SKM-1 treated with dmso at 0.1 percent for 144 hours (cell line): ENCODE data around the gene KDSR.
A peak's percentile ranks its signal among the peaks of the same experiment; 100 is the strongest.
"Not testable (repeated sequence)": the region's sequence is repeated elsewhere in the genome, so short reads cannot be mapped to it uniquely, and the experiment has no call there.

Experiments used
- DNase-seq: peaks from one replicate; lab custom pipeline; 2025; ENCODE audit not compliant: unreplicated experiment; lab: John Stamatoyannopoulos, UW

KDSR gene

DNA sequence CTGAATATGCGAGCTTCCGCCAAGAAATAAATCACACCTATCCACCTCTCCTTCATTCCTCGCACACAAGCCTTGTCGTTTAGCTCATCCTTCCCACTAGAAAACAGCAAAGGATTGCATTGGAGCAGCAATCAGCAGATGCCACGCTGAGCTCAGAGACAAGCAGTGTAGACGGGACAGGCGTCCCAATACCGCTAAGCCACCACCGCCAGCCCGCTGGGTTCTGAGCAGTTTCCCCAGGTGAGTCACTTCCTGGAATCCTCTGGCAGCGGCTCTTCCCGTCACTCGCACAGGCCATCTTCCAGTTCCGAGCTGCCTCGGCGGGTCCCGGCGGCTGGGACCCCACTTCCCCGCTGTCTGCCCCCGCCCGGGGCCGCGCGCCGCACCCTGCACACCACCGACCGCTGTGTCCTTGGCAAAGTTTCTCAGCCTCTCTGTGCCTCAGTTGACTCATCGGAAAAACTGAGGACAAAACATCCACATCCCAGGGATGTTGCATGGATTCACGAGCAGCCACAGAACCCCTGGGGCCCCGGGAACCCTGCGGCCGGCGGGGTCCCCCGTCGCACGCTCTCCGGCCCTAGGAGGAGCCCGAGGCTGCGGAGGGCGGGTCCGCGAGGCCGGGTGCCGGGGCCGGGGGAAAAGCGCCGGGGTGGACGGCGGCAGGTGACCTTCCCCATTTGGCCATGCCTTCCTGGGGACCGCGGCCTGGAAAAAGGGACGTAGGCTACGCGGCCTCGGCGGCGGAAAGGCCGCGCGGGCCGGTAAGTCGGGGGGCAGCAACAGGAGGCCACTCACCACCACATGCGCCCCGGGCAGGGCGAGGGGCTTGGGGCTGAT is 573 bp downstream of the KDSR start:
- peak; percentile 27 for DNase-seq

DNA sequence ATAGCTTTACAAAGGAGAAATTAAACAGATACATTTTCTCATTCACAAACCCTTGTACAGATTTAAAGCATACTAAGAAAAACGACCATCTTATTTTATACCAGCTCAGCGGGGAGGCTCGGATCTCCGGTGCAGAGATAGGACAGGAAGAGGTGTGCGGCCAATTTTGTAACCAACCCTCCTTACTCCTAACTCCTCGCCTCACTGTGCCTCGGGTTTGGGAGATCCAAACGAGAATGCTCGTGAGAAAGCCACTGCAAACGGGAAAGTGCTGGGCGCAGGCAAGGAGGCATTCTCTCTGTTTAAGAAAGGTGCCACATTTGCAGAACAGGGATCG is 1.2 kb downstream of the KDSR start:
- DNase-seq: no peak

DNA sequence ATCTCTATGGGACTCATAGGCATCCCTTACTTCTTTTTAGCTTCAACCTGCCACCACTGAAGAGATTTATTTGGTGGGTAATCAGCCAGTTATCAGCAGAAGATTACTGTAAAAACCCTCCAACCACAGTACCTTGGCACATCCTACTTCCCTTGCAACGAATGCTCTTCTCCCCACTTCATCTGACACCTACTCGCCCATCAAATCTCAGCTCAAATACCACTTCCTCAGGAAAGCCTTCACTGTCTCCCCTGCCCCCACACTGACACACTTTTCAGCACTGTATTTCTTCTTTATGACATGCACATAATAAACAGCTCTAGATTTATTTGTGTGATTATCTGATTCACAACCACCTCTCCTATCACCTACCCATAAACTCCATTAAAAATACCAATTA is 3.1 kb downstream of the KDSR start:
- no peak for DNase-seq

DNA sequence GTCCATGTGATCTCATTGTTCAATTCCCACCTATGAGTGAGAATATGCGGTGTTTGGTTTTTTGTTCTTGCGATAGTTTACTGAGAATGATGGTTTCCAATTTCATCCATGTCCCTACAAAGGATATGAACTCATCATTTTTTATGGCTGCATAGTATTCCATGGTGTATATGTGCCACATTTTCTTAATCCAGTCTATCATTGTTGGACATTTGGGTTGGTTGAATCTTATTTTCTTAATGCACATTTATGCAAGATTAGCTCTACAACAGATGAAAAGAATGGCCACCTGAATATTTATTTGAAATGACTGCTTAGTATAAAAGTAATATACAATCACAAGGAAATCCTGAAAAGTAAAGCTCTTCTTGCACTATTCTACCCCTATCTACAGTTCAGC is 3.6 kb downstream of the KDSR start:
- not testable (repeated sequence) for DNase-seq

DNA sequence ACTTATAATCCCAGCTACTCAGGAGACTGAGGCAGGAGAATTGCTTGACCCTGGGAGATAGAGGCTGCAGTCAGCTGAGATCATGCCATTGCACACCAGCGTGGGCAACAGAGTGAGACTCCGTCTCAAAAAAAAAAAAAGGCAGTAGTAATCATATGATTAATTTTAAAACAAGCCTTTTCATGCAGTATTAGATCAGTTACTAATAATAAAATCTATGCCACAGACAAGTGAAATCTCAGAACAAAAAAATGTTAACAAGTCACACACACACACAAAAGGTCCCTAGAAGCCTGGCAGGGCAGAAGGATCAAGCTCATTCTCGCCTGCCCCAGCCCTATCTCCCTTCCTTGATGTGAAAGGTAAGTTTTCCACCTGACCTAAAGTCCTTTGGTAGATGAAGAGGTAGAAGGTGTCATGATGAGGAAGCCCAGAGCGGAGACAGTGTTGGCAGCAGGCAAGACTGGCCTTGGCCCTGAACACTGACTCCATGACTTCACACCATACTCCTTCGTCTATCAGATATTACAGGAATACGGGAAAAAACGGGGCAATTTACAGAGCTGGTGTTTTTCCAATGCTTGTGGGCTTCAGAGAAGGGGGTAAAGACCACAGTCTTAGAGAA is 10.6 kb downstream of the KDSR start:
- DNase-seq: no peak

DNA sequence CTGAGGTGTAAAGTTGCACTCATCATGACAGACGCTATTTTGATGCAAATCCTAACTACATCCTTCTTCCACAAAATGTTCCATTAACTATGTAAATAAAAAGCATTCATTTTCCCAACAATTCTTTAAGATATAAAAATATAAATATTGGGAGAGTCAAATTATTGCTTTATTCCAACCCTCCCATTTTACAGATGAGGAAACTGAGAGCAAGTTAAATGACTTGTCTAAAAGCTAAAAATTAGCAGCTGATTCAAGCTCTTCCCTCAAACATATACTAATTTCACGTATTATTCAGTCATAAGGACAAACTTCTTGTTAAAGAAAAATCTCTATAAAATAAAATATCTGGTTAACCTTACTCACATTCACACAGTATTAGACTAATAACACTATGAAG is 16.8 kb downstream of the KDSR start:
- DNase-seq: no peak

DNA sequence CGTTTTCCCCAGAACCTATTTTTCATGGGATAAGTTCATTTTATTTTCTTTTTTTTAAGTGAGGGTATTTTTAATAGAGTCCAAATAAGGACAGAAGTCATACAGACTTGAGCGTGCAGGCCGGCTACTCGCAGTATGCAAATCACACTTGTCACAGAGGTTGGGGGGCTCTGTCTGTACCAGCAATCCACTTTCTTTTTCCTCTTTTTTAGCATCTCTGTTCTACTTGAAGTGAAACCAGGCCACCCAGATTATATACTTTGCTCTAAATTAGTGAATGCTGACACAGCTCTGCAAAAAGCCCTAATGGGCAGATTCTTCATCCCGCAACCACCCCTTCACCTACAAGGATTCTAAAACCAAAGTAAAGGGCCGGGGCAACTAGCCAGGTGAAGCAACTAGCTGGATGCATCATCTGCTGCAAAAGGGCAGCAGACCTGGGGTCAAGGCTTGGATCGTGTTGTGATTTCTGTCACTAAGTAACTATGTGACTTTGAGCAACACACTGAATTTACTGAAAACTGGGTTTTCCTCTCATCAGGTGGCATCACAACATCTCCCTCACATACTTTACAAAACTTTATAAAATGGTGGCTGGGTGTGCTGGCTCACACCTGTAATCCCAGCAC is 18.4 kb downstream of the KDSR start:
- DNase-seq: no peak

DNA sequence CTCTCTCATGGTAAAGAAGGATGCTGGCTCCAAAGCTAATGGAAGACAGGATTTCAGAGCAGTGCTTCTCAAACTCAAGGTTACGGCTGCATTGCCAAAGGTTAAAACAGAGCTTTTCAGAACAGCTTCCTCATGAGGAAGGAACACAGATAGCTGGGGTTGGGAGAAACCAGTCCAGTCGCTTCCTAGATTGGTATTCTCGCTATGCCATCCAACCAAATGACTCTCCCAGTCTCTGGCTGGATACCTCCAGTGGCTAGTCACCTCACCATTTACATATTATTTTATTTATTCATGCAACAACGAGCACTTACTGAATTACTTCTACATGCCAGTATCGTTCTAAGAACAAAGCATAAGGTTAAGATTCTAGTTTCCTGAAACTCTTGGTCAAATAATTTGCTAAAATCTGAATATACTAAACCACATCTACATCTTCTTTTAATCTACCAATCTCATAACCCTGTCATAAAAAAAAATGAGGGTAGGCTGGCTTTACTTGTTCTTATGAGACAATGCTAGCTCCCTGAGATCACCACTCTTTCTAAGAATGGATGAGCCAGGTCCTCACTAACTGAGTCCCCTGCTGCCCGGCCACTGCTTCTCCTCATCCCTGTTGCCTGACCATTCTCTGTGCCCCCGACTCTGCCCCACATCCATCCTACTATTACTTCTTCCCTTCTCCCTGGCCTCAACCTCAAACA is 20.4 kb downstream of the KDSR start:
- DNase-seq: no peak

DNA sequence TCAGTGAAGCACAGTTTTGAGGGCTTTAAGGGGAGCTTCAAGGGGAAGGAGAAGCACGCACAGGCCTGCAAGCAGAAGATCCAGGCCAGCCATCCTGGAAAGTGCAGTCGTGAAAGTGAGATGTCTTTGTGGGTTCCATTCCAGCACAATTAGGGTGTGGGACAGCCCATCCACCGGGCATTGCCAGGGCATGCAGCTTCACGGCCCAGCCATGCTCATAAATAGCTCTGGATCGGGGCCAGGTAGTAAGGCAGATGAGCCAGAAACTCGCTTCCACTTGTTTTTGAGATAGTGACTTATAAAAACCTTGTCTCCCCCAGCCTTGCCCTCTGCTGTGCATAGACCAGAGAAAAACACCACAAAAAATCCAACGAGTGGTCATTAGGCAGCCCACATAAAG is 21.0 kb downstream of the KDSR start:
- DNase-seq: no peak

DNA sequence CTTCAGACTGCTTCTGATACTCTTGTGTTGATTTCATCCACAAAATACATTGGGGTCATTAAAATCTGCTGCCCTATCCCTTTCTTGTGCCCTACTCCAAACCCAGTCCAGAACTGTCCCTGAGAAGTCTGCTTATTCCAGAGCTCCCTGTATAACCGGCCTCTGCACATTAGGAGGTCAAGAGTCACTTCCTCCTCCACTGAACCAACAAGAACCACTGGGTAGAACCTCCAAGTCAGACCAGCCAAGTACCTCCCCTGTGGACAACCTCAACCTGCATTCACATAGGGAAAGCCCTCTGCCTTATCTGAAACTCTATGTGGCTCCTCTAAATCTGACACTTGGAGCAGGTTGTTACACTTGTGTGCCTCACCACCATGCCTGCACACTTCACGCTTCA is 22.1 kb downstream of the KDSR start:
- DNase-seq: no peak

DNA sequence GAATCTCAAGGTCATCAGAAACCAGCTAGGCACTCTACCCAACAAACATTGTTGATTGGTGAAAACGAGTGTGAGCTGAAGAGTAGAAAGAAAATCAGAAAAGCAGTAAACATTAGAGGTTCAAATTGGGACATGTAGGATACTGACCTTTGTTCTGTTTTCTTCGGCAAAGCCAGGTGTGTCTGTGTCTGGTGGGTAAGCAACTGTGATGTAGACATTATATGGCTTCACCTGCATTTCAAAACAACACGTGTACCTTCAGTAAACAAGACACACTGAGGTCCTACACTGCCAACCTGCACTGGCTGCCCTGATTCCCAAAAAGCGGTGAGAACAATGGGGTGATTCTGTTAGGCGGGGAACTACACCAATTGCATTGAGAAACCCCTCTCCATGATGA is 22.7 kb downstream of the KDSR start:
- DNase-seq: no peak

DNA sequence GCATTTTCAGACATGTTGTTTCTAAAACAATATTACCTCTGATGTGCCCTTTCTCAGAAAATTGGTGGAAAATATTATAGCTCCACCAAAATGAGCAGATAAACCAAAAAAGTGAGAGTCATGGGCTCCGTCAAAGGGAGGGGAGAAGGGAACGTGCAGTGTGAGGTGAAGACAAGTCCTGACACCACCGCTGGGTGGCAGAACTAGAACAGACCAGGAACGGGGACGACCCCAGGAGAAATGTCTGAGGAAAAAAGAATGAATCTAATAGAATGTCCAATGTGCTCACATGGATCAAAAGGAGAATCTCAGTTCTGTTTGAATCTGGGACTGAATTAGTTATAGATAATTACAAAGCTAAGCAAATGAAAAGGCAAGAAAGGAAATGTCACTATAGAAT is 24.8 kb downstream of the KDSR start:
- peak; percentile 38 for DNase-seq

DNA sequence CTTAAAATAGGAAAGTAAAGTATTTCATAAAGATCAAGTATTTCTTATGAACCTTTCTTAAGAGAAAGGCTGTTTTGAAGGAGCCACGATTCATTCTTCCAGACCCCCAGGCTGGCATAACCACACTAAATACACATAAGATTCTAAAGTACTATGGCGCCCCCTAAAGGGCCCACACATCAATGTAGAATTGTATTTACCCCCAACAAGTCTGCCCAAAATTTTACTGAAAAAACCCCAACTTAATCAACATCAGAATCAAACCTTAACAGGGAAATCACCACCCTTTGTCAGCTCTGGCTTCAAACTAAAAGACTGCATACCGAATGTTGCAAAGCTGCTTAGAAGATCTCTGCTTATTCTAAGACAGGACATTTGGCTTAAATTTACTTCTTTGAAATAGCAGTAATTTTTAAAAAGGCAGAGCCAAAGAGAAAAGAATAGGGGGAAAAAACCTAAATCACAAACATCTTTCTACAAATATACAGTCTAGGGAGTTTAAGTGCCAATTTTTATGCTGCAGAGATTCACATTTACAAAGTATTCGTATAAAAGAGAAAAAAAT is 27.0 kb downstream of the KDSR start:
- peak; percentile 24 for DNase-seq

DNA sequence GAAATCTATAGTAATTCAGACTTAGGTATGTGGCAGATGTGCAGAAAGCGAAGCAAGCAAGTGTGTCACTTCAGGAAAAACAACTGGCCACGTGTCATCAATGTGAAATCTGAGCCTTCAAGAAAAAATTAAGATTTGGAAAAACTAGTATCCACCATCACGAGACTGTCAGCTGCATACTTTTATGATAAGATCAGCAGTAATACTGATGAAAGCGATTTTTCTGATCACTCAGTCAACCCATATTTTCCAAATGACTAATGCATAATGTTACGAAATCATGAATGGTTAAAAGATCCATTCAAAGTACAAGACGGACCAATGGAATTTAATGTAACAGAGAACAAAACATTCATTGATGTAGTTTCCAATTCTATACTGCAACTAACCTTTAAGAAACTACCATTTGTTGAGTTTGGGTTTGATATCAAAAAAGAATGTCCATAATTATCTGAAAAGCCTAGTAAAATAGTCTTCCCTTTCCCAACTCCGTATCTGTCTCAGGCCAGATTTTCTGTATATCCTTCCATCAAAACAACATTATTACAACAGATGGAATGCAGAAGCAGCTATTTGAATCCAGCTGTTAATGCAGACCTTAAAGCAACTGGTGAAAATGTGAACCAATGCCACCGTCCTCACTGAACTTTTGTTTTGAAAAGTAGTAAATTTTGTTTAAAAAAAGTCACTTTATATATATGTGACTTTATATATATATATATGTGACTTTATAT is 30.5 kb downstream of the KDSR start:
- no peak for DNase-seq

DNA sequence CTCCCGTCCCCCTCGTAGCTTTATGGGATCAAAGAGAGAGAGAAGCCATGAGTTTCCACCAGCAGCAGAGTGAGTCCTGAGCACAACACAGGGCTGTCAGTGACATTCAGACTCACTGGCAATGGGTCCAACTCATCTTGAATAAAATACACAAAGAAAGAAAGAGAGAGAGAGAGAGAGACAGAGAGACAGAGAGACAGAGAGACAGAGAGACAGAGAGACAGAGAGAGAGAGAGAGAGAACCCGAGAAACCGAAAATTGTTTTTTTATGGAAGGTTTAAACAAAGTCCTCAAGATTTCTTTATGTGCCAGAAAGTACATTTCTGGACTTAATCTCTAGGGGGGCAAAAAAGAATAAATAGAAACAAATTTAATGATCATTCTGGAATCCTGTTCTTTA is 35.9 kb downstream of the KDSR start:
- DNase-seq: no peak

DNA sequence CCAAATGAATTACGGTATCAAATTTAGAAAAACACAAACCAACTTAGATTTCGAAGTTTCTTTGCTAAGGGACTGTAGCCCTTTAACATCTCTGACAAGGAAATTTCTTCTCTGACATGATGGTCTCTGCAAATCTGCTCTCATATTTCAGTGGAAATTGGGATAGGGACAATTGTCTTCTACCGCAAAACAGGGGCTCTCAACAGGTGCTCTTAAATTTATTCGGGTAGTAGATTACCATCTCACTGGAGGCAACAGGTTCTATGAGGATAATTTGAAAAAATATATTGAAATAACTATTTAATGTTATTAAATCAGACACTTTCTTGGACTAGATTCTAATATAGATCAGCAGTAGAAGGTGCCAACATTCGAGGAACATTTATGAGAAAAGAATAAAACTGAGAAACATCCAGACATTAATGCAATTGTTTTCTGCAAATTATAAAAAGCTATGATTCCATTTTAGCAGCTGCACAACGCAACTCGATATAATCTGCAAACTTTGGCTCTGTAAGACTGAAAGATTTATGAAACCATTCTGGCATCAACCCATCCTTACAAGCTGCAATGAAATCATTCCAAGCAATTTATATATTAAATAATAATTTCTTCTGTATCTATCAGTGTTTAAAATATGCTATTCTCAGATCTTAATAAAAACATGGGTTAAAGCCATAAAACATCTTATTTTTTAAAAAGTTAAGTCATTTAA is 37.4 kb downstream of the KDSR start:
- no peak for DNase-seq

DNA sequence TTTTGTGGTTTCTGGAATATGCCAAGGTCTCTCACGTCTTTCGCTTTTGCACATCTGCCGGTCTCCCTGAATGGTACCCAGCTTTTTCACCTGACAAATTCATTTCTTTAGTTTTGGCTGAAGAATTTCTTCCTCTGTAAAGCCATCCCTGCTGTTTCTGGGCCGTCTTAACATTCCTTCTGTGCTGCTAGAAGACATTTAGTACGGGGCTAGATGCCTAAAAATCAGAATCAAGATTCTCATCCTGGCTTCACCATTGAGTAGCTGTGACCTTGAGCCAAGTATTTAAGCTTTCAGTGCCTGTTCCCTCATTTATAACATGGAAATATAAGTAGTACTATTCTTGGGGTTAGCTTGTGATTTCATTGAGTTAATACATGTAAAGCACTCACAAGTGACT is 41.0 kb downstream of the KDSR start:
- no peak for DNase-seq

DNA sequence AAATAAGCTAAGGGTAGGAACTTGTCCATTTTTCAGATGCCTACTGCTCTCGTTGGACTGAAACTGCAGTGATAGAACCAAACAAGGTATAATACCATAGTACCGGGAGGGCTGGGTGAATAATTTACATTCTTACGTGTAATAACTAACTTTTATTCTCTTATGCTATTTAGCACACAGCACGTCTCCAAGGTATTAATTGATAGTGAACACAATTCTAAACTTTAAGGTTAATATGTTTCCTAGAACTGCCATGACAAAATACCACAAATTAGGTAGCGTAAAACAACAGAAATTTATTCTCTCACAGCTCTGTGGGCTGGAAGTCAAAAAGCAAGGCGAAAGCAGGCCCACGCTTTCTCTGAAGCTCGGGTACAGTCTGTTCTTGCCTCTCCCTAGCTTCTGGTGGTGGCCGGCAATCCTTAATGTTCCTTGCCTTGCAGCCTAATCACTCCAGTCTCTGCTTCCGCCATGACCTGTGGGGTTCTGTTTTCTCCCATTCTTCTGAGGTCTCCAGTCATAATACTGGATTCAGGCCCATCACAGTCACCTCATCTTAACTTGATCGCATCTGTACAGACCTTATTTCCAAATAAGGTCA is 41.8 kb downstream of the KDSR start:
- no peak for DNase-seq

DNA sequence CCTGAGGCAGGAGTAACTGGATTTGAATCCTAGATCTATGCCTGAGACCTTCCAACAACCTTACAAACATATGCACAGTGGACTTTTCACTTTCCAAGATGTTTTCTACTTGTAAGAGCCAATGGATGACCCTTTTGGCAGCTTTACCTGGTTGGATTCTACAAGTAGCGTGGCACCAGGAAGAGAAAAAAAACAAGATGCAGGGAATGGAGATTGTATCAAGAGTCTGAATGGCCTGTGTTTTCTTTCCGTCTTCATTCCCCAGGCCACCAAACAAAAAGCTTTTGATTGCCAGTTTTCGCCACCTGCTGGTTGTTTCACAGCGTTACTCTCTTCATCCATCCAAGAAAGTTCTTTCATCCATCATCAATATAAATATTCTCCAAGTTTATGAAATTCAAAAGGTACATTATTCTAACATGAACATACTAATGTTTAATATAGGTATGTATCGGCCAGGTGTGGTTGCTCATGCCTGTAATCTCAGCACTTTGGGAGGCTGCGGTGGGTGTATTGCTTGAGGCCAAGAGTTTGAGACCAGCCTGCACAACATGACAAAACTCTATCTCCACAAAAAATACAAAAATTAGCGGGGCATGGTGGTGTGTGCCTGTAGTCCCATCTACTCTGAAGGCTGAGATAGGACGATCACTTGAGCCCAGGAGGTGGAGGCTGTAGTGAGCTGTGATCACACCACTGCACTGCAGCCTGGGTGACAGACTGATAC is 43.9 kb downstream of the KDSR start:
- DNase-seq: peak; percentile 83
